Endothelial cell of umbilical vein (primary cell): ENCODE results near the gene JARID2. TPM values are rescaled to one million over a fixed set of nuclear protein-coding genes. Genes with fewer than 3 reads are reported as not detected.

Source experiments
- BruUV-seq: library from RNA; stranded (reverse); fragments of 400-500 nt; replicated peaks from 2 replicates; lab custom pipeline; 2021; lab: Mats Ljungman, UMichigan
- CTCF ChIA-PET: fragments of 300-600, 350-600 bp; sonication (Branson Sonifier 250); formaldehyde crosslinking; loops from one replicate; lab custom pipeline; 2021; ENCODE audit warnings: antibody characterized with exemption, inconsistent platforms; lab: Charles Lee
- POLR2A ChIA-PET: fragments of 300-600, 350-600 bp; sonication (Branson Sonifier 250); formaldehyde crosslinking; loops from one replicate; lab custom pipeline; 2021; ENCODE audit warnings: antibody characterized with exemption, inconsistent platforms; lab: Charles Lee
- DNase-seq: peaks from one replicate; pipeline ENCODE4 v3.0.0-alpha.2; 2011; ENCODE audit warnings: low read depth, low spot score
- FAIRE-seq: peaks from 2 replicates; lab custom pipeline; 2011; peaks lifted over from hg19 to GRCh38; lab: Jason Lieb, UNC
- H2AFZ ChIP-seq: 2 replicates; pipeline ENCODE4 v1.6.0; 2012; ENCODE audit warnings: low read depth, low read length, control low read depth, inconsistent platforms
- H3K27ac ChIP-seq: 2 replicates; pipeline ENCODE4 v1.5.1; 2011; ENCODE audit warnings: low read depth, mild to moderate bottlenecking, control low read depth, low read length, moderate library complexity; ENCODE audit not compliant: insufficient read depth
- H3K27me3 ChIP-seq, 2 experiments: 2 replicates each; pipeline versions ENCODE4 v1.6.0 to v1.6.1; 2011; ENCODE audit warnings: low read length in 2 of 2, mixed read lengths in 1 of 2; ENCODE audit not compliant: control insufficient read depth in 2 of 2, insufficient read depth in 2 of 2
- H3K36me3 ChIP-seq, 2 experiments: 2 replicates in 1 of 2; 3 replicates in 1 of 2; pipeline ENCODE4 v1.5.1; 2011; ENCODE audit warnings: low read length in 2 of 2, mild to moderate bottlenecking in 1 of 2, moderate library complexity in 1 of 2; ENCODE audit not compliant: control insufficient read depth in 2 of 2, insufficient read depth in 2 of 2; ENCODE audit errors: extremely low read depth in 1 of 2
- H3K4me1 ChIP-seq: 3 replicates; pipeline ENCODE4 v1.5.1; 2011; ENCODE audit warnings: mild to moderate bottlenecking, low read length; ENCODE audit not compliant: control insufficient read depth, insufficient read depth; ENCODE audit errors: extremely low read depth
- H3K4me2 ChIP-seq: 2 replicates; pipeline ENCODE4 v1.6.1; 2011; ENCODE audit warnings: low read length, control low read depth, mixed read lengths; ENCODE audit not compliant: insufficient read depth
- H3K4me3 ChIP-seq, 3 experiments: fragments of 200-600 bp in 1 of 3; sonication (generic), shearing (Covaris generic) in 1 of 3; replicated peaks in 1 of 3; 2 replicates each; pipeline ENCODE4 v1.5.1; 2011 to 2016; ENCODE audit warnings: control low read depth in 3 of 3, low read length in 3 of 3, mild to moderate bottlenecking in 2 of 3, inconsistent platforms in 1 of 3, low read depth in 1 of 3, moderate library complexity in 1 of 3; ENCODE audit not compliant: insufficient read depth in 1 of 3
- H3K79me2 ChIP-seq: 2 replicates; pipeline ENCODE4 v1.6.0; 2012; ENCODE audit warnings: low read length, inconsistent platforms; ENCODE audit not compliant: control insufficient read depth, insufficient read depth
- H3K9ac ChIP-seq: replicated peaks from 2 replicates; pipeline ENCODE3; 2011; ENCODE audit warnings: low read length, control low read depth; ENCODE audit not compliant: insufficient read depth; ENCODE audit errors: extremely low read depth
- H3K9me1 ChIP-seq: replicated peaks from 3 replicates; pipeline ENCODE4 v1.6.0; 2011; ENCODE audit warnings: mild to moderate bottlenecking, low read length; ENCODE audit not compliant: control insufficient read depth, insufficient read depth; ENCODE audit errors: extremely low read depth
- H3K9me3 ChIP-seq: replicated peaks from 2 replicates; pipeline ENCODE4 v1.5.1; 2012; ENCODE audit warnings: low read length, inconsistent platforms; ENCODE audit not compliant: control insufficient read depth, insufficient read depth
- H4K20me1 ChIP-seq: replicated peaks from 2 replicates; pipeline ENCODE3; 2011; ENCODE audit warnings: mild to moderate bottlenecking, low read length; ENCODE audit not compliant: control insufficient read depth, insufficient read depth; ENCODE audit errors: extremely low read depth
- EZH2 ChIP-seq: IDR thresholded peaks from 2 replicates; pipeline ENCODE4 v1.6.1; 2012; ENCODE audit warnings: borderline replicate concordance, low read depth, mild to moderate bottlenecking, moderate library complexity, low read length, inconsistent platforms; ENCODE audit not compliant: severe bottlenecking
- FOS ChIP-seq: IDR thresholded peaks from 2 replicates; pipeline ENCODE4 v1.6.1; 2011; ENCODE audit warnings: mild to moderate bottlenecking, low read length, moderate library complexity, borderline replicate concordance; ENCODE audit not compliant: insufficient read depth
- GATA2 ChIP-seq: IDR thresholded peaks from 2 replicates; pipeline ENCODE4 v1.7.0; 2011; ENCODE audit warnings: low read depth, mild to moderate bottlenecking, moderate library complexity, mixed read lengths, low read length; ENCODE audit not compliant: insufficient read length, insufficient read depth
- JUN ChIP-seq: IDR thresholded peaks from 2 replicates; pipeline ENCODE4 v1.6.1; 2011; ENCODE audit warnings: borderline replicate concordance, low read depth; ENCODE audit not compliant: insufficient read length, insufficient read depth
- MAX ChIP-seq: IDR thresholded peaks from 2 replicates; pipeline ENCODE4 v1.6.1; 2011; ENCODE audit not compliant: insufficient read depth, insufficient read length
- MYC ChIP-seq: IDR thresholded peaks from one replicate; pipeline ENCODE4 v1.6.1; 2011; ENCODE audit warnings: mild to moderate bottlenecking, low read depth, low read length
- POLR2A ChIP-seq: IDR thresholded peaks from 2 replicates; pipeline ENCODE4 v1.6.1; 2012; ENCODE audit warnings: low read depth, mild to moderate bottlenecking, control low read depth, low read length
- POLR2AphosphoS5 ChIP-seq: IDR thresholded peaks from 2 replicates; pipeline ENCODE4 v1.6.1; 2012; ENCODE audit warnings: low read depth, mild to moderate bottlenecking, control low read depth, low read length, moderate library complexity; ENCODE audit not compliant: insufficient read depth
- dilution Hi-C: fragments of 300-500 bp; cut with MboI; formaldehyde crosslinking; loops from one replicate; pipeline ENCODE4 v1.15.0; 2019; ENCODE audit warnings: low sequenced_read_pairs; ENCODE audit not compliant: extremely low pct_ligation_motif_present
- intact Hi-C: fragments of 100-400 bp; cut with micrococcal nuclease; formaldehyde crosslinking; loops from one replicate; pipeline ENCODE4 v1.10.0; 2022
- polyA plus RNA-seq, 4 experiments: library from polyadenylated mRNA; depleted of rRNA in 3 of 4; stranded (reverse) in 3 of 4; unstranded in 1 of 4; fragments of >200 nt; gene quantifications; 2 replicates each; pipeline versions ENCODE4 v1.2.1 to v1.2.3, GENCODE V29; 2011 to 2012; ENCODE audit warnings: missing spikeins in 1 of 4
- total RNA-seq: library from RNA; stranded (reverse); gene quantifications from 2 replicates; pipeline ENCODE4 v1.2.3, GENCODE V29; 2021
- TF ChIP-seq, protein P1 (sequence below), 2 donors: IDR thresholded peaks; 1 replicate in 1 of 2; 2 replicates in 1 of 2; pipeline ENCODE4 v1.5.1; 2011; ENCODE audit warnings: low read length in 2 of 2, mild to moderate bottlenecking in 2 of 2, moderate library complexity in 2 of 2, control low read depth in 1 of 2, inconsistent platforms in 1 of 2, low read depth in 1 of 2; ENCODE audit not compliant: insufficient read depth in 1 of 2; ENCODE audit errors: extremely low read depth in 1 of 2

The JARID2 gene
- total and polyA plus RNA-seq, 2 donors (not counting 3 experiments of a cell fraction or from before 2014, with no cell fraction given): 2.9 to 10.6 TPM

DNA sequence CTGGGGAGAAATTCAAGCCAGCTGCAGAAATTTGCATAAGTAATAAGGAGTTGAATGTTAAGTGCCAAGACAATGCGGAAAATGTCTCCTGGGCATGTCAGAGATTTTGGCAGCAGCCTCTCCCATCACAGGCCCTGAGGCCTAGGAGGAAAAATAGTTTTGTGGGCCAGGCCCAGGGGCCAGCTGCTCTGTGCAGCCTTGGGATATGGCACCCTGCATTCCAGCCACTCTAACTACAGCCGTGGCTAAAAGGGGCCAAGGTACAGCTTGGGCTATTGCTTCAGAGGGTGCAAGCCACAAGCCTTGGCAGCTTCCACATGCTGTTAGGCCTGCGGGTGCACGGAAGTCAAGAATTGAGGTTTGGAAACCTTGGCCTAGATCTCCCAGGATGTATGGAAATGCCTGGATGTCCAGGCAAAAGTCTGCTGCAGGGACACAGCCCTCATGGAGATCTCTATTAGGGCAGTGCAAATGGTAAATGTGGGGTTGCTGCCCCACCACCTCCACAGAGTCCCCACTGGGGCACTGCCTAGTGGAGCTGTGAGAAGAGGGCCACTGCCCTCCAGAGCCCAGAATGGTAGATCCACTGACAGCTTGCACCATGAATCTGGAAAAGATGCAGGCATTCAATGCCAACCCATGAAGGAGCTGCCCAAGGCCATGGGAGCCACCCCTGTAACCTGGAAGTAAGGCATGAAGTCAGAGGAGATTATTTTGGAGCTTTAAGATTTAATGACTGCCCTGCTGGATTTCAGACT lies 290.5 kb downstream of the JARID2 start:
- H3K9me3 ChIP-seq: no peaks in the 10 kb centered on the region

More for the DNA sequence above, 290.5 kb downstream of the JARID2 start:
- ChIA-PET CTCF (interaction anchor here (1.0 to 1.3 kb wide), 2 partner anchors 9 to 14 kb away, joined by 3 read pairs; no protein-coding TSS in a partner anchor), POLR2A (no interaction called here)
- no peaks in the 10 kb centered on the region for H3K9me1 ChIP-seq
- peaks cover 0 to 2% of the 10 kb centered on the region in 2 experiments for H3K36me3 ChIP-seq
- no peak for FAIRE-seq
- no peak overlapping the region for H3K4me2 ChIP-seq
- no peaks in the 10 kb centered on the region for H3K79me2 ChIP-seq
- no peak for DNase-seq
- BruUV-seq: no TSS peak
- intact Hi-C loops: no loop called here
- no peak overlapping the region for H3K4me3 ChIP-seq
- no peak overlapping the region for H3K27ac ChIP-seq
- no peak overlapping the region for H3K9ac ChIP-seq
- dilution Hi-C loops: no loop called here
- no peak for TF ChIP-seq MYC
- TF ChIP-seq POLR2A: no peak
- TF ChIP-seq JUN: no peak
- TF ChIP-seq, protein P1, sequence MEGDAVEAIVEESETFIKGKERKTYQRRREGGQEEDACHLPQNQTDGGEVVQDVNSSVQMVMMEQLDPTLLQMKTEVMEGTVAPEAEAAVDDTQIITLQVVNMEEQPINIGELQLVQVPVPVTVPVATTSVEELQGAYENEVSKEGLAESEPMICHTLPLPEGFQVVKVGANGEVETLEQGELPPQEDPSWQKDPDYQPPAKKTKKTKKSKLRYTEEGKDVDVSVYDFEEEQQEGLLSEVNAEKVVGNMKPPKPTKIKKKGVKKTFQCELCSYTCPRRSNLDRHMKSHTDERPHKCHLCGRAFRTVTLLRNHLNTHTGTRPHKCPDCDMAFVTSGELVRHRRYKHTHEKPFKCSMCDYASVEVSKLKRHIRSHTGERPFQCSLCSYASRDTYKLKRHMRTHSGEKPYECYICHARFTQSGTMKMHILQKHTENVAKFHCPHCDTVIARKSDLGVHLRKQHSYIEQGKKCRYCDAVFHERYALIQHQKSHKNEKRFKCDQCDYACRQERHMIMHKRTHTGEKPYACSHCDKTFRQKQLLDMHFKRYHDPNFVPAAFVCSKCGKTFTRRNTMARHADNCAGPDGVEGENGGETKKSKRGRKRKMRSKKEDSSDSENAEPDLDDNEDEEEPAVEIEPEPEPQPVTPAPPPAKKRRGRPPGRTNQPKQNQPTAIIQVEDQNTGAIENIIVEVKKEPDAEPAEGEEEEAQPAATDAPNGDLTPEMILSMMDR (IDR thresholded peaks at IDR 0.05; ENCODE audit: extremely low read depth in 1 of 2, insufficient read depth in 1 of 2, low read depth in 1 of 2, low read length in 2 of 2): no peak
- no peak for TF ChIP-seq EZH2
- no peak for TF ChIP-seq FOS
- TF ChIP-seq MAX: no peak
- TF ChIP-seq POLR2AphosphoS5: no peak
- TF ChIP-seq GATA2: no peak
- no peaks in the 10 kb centered on the region for H3K27me3 ChIP-seq
- H3K4me1 ChIP-seq: no peaks in the 10 kb centered on the region
- H4K20me1 ChIP-seq: no peaks in the 10 kb centered on the region
- no peak overlapping the region for H2AFZ ChIP-seq
